ENCODE measurements around the gene SLC2A3.
"Not testable (repeated sequence)": the region's sequence is repeated elsewhere in the genome, so short reads cannot be mapped to it uniquely, and the experiment has no call there.

Gene SLC2A3

DNA sequence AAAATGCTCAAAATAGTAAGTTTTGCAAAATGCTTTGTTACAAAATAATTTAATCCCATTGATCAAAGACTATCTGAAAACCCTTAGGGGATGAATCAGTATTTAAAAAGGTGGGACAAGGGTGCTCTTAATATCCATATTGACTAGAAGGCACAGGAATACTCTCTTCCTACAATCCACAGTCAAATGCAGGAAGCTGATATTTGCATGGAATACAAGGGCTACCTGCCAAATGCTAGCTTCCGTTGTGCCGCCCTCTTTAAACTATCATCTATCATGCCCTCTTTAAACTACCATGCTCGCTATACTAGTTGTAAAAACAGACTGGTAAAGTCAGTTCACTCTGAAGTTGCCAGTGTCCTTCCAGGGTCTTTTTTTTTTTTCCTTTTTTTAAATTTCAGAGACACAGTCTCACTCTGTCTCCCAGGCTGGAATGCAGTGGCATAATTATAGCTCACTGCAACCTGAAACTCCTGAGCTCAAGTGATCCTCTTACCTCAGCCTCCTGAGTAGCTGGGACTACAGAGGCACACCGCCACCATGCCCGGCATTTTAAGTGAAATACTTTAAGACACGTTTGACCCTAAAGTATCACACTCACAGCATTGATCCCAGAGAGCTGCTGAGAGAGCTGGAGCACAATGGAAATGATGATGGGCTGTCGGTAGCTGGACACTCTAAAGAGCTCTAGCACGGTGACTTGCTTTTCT lies 6.7 kb downstream of the SLC2A3 start:
- no peak overlapping the region for H3K4me3 ChIP-seq (ENCODE audit: low read depth, low read length)
- TF ChIP-seq, protein P1, sequence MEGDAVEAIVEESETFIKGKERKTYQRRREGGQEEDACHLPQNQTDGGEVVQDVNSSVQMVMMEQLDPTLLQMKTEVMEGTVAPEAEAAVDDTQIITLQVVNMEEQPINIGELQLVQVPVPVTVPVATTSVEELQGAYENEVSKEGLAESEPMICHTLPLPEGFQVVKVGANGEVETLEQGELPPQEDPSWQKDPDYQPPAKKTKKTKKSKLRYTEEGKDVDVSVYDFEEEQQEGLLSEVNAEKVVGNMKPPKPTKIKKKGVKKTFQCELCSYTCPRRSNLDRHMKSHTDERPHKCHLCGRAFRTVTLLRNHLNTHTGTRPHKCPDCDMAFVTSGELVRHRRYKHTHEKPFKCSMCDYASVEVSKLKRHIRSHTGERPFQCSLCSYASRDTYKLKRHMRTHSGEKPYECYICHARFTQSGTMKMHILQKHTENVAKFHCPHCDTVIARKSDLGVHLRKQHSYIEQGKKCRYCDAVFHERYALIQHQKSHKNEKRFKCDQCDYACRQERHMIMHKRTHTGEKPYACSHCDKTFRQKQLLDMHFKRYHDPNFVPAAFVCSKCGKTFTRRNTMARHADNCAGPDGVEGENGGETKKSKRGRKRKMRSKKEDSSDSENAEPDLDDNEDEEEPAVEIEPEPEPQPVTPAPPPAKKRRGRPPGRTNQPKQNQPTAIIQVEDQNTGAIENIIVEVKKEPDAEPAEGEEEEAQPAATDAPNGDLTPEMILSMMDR (IDR thresholded peaks at IDR 0.05; ENCODE audit: low read depth, low read length, missing control alignments), result no peak
- DNase-seq (ENCODE audit: low read depth), result no peak

DNA sequence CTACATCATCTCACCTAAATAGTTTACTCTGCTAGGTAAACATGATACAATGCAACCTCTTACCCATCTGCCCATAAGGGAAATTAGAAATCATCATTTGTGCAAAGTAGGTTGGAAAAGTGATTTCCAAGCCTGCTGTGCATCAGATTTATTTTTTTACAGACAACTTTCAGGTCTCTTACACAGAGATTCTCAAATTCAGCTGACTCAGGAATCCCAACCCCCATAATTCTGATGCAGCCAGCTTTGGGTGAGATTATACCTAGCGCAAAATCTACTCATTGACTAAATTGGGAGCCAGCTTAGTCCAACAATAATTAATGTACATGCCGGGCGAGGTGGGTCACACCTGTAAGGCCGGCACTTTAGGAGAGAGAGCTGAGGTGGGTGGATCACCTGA lies 8.5 kb downstream of the SLC2A3 start:
- TF ChIP-seq, protein P1 (IDR thresholded peaks at IDR 0.05; ENCODE audit: low read depth, low read length, missing control alignments), result no peak
- no peak overlapping the region for H3K4me3 ChIP-seq (ENCODE audit: low read depth, low read length)
- no peak for DNase-seq (ENCODE audit: low read depth)

DNA sequence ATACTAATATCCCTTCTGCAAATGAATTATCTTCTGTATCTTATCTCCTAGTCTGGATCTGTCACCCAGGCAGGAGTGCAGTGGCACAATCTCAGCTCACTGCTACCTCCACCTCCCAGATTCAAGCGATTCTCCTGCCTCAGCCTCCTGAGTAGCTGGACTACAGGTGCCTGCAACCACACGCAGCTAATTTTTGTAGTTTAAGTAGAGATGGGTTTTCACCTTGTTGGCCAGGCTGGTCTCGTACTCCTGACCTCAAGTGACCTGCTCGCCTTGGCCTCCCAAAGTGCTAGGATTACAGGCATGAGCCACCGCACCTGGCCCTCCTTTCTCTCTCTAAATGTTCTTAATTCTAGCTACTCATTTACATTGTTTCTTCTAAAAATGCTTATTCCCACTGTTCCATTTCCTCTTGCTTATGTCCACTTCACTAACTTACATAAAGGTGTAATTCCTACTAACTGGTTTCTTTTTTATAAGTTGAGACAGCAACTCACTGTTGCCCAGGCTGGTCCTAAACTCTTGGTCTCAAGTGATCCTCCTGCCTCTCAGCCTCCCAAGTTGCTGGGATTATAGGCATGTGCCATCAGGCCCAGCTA lies 9.8 kb downstream of the SLC2A3 start:
- not testable (repeated sequence) for DNase-seq (ENCODE audit: low read depth); H3K4me3 ChIP-seq (ENCODE audit: low read depth, low read length)

DNA sequence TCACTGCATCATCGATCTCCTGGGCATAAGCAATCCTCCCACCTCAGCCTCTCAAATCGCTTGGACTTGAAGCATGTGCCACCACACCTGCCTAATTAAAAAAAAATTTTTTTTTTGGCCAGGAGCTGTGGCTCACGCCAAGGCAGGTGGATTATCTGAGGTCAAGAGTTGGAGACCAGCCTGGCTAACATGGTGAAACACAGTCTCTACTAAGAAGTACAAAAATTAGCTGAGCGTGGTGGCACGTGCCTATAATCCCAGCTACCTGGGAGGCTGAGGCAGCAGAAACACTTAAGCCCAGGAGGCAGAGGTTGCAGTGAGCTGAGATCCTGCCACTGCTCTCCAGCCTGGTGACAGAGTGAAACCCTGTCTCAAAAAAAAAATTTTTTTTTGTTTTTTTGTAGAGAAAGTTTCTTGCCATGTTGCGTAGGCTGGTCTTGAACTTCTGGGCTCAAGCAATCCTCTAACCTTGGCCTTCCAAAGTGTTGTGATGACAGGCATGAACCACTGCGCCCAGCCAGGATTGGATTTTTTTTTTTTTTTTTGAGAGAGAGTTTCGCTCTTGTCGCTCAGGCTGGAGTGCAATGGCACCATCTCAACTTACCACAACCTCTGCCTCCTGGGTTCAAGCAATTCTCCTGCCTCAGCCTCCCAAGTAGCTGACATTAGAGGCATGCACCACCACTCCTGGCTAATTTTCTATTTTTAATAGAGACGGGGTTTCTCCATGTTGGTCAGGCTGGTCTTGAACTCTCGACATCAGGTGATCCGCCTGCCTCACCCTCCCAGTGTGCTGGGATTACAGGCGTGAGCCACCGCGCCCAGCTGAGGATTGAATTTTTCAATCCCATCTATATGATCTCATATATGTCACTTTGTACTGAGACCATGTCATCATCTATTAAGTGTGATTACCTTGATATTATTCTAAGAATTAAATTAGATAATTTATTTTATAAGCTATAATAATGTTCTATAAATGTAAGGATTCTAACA lies 12.4 kb downstream of the SLC2A3 start:
- TF ChIP-seq, protein P1 (IDR thresholded peaks at IDR 0.05; ENCODE audit: low read depth, low read length, missing control alignments), result no peak
- H3K4me3 ChIP-seq (ENCODE audit: low read depth, low read length), result no peak overlapping the region
- DNase-seq (ENCODE audit: low read depth), result no peak

DNA sequence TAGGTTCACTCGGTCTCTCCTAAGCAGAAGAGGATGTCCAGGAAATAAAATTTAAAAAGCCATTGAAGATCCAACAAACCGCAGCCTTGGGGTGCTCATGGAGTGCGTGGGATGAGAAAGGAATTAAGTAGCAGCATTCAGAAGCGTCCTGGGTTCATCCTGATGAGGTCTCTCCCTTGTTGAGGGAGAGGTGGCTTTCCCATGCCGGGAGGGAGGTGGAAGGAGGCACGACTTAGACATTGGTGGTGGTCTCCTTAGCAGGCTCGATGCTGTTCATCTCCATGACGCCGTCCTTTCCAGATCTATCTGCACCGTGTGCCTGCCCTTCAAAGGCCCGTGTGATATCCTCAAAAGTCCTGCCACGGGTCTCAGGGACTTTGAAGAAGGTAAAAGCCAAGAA lies 14.8 kb downstream of the SLC2A3 start:
- not testable (repeated sequence) for H3K4me3 ChIP-seq (ENCODE audit: low read depth, low read length); DNase-seq (ENCODE audit: low read depth)

DNA sequence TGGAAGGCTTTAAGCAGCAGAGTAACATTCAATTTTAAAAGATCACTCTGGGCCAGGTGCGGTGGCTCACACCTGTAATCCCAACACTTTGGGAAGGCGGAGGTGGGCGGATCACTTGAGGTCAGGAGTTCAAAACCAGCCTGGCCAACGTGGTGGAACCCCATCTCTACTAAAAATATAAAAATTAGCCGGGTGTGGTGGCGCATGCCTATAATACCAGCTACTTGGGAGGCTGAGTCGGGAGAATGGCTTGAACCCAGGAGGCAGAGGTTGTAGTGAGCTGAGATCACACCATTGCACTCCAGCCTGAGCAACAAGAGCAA lies 17.8 kb downstream of the SLC2A3 start:
- not testable (repeated sequence) for DNase-seq (ENCODE audit: low read depth); H3K4me3 ChIP-seq (ENCODE audit: low read depth, low read length)

DNA sequence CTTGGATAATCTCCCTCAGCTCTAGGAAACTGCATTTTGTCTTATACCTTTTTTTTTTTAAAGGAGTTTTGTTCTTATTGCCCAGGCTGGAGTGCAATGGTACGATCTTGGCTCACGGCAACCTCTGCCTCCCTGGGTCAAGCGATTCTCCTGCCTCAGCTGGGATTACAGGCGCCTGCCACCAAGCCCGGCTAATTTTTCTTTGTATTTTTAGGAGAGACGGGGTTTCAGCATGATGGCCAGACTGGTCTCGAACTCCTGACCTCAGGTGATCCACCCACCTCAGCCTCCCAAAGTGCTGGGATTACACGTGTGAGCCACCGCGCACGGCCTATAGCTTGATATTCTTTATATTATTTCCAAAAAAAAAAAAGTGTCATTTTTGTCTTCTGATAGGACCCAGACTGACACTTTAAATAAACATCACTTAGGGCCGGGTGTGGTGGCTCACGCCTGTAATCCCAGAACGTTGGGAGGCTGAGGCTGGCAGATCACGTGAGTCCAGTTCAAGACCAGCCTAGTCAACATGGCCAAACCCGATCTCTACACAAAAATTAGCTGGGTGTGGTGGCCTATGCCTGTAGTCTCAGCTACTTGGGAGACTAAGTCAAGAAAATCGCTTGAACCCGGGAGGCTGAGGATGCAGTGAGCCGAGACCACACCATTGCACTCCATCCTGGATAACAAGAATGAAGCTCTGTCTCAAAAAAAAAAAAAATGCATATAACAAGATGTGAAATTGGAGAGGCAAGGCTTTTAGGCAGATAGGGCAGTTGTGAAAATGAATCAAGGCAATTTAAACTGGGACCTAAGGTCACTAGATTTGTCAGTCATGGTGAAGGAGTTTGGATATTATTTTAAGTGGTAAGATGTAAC lies 18.4 kb downstream of the SLC2A3 start:
- TF ChIP-seq, protein P1 (IDR thresholded peaks at IDR 0.05; ENCODE audit: low read depth, low read length, missing control alignments), result no peak
- H3K4me3 ChIP-seq (ENCODE audit: low read depth, low read length), result no peak overlapping the region
- no peak for DNase-seq (ENCODE audit: low read depth)

DNA sequence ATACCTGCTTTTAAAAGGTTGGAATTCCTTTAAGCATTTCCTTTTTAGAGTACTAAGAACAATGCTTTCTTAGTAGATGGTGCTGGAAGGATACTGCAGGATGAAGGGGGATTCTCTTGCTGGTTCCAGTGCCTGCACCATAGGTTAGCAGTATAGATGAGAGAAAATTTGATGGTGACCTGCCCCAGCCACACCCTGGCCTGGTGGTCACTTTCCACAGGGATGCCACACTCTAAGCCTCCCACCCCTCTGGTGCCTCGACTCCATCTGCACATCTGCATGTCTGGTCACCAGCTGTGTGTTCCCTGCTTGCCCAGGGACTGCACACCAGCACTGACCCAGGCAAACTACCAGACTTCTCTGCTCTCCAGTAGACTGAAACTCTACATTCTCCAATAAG lies 19.1 kb downstream of the SLC2A3 start:
- H3K4me3 ChIP-seq (ENCODE audit: low read depth, low read length), result no peak overlapping the region
- TF ChIP-seq, protein P1 (IDR thresholded peaks at IDR 0.05; ENCODE audit: low read depth, low read length, missing control alignments), result no peak
- no peak for DNase-seq (ENCODE audit: low read depth)

All from GM12864 (cell line).